Endothelial cell (in vitro differentiated cells): ENCODE data around the gene ZNF664. TPM values are rescaled to one million over a fixed set of nuclear protein-coding genes. Genes with fewer than 3 reads are reported as not detected.

Experiments
- DNase-seq: peaks from one replicate; pipeline ENCODE4 v3.0.0; 2021; ENCODE audit warnings: low spot score
- H3K27ac Mint-ChIP-seq: one replicate; pipeline ENCODE4 v1.8.0; 2021; ENCODE audit warnings: mixed read lengths, inconsistent platforms; ENCODE audit not compliant: unreplicated experiment
- H3K27me3 Mint-ChIP-seq: one replicate; pipeline ENCODE4 v1.8.0; 2021; ENCODE audit warnings: mild to moderate bottlenecking, moderate library complexity, mixed read lengths, inconsistent platforms; ENCODE audit not compliant: unreplicated experiment
- H3K36me3 Mint-ChIP-seq: one replicate; pipeline ENCODE4 v1.8.0; 2021; ENCODE audit warnings: mild to moderate bottlenecking, low read depth, mixed read lengths, inconsistent platforms; ENCODE audit not compliant: unreplicated experiment
- H3K4me1 Mint-ChIP-seq: one replicate; pipeline ENCODE4 v1.8.0; 2021; ENCODE audit warnings: mild to moderate bottlenecking, mixed read lengths, inconsistent platforms; ENCODE audit not compliant: unreplicated experiment
- H3K4me3 Mint-ChIP-seq: one replicate; pipeline ENCODE4 v1.8.0; 2021; ENCODE audit warnings: mild to moderate bottlenecking, mixed read lengths, inconsistent platforms; ENCODE audit not compliant: unreplicated experiment
- H3K9me3 Mint-ChIP-seq: one replicate; pipeline ENCODE4 v1.8.0; 2021; ENCODE audit warnings: mixed read lengths, inconsistent platforms; ENCODE audit not compliant: unreplicated experiment
- total RNA-seq: library from RNA; stranded (reverse); fragmentation: NEBNext Ultra II Directional; extraction: Animal tissue kit (Norgen Biotek cat#: 25700); gene quantifications from one replicate; pipeline ENCODE4 v1.2.1, GENCODE V29; 2021; ENCODE audit not compliant: unreplicated experiment
- TF ChIP-seq, protein P1 (sequence below): fragments of 200-600 bp; sonication (generic); IDR thresholded peaks from one replicate; pipeline ENCODE4 v1.5.0; 2021; ENCODE audit warnings: antibody characterized with exemption; ENCODE audit not compliant: unreplicated experiment

Gene ZNF664
- total RNA-seq, 1 donor from 2014 or later: 119 TPM

GRCh38 chr12:123928897-123929296 lies 44.1 kb upstream of the ZNF664 start:
- Mint-ChIP-seq H3K9me3 (no peaks in the 10 kb centered on the region), H3K36me3 (peaks cover 5% of the 10 kb centered on the region), H3K27ac (no peak overlapping the region), H3K4me1 (no peaks in the 10 kb centered on the region), H3K4me3 (no peak overlapping the region), H3K27me3 (peaks cover 2% of the 10 kb centered on the region)
- TF ChIP-seq, protein P1, sequence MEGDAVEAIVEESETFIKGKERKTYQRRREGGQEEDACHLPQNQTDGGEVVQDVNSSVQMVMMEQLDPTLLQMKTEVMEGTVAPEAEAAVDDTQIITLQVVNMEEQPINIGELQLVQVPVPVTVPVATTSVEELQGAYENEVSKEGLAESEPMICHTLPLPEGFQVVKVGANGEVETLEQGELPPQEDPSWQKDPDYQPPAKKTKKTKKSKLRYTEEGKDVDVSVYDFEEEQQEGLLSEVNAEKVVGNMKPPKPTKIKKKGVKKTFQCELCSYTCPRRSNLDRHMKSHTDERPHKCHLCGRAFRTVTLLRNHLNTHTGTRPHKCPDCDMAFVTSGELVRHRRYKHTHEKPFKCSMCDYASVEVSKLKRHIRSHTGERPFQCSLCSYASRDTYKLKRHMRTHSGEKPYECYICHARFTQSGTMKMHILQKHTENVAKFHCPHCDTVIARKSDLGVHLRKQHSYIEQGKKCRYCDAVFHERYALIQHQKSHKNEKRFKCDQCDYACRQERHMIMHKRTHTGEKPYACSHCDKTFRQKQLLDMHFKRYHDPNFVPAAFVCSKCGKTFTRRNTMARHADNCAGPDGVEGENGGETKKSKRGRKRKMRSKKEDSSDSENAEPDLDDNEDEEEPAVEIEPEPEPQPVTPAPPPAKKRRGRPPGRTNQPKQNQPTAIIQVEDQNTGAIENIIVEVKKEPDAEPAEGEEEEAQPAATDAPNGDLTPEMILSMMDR: no peak
- DNase-seq: no peak

DNA sequence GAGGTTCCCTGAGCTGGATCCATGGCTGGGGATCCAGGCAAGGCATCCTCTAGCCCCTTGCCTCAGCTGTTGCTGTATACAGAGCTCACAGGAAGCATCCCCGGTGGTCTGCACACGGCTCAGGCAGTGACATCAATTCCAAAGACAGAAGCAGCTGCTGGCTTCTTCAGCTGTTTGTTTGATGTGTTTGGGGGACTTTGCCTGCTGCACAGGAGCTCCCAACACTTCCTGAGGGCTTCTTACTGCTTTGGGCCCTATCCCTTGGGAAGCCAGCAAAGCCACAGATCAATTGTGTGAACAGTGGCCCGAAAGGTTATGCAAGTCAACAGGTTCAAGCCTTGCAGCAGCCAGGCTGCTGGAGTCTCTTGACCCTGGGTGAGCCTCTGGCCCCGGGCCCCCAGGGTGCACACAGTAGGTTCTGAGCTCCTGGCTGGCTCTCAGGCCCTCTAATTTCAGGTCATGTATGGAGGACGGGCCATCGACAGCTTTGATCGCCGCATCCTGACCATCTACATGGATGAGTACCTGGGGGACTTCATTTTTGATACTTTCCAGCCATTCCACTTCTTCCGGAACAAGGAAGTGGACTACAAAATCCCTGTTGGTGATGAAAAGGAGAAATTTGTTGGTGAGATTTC lies 43.0 kb upstream of the ZNF664 start:
- H3K9me3 Mint-ChIP-seq: no peaks in the 10 kb centered on the region
- peaks cover 2% of the 10 kb centered on the region for H3K27me3 Mint-ChIP-seq
- H3K36me3 Mint-ChIP-seq: peaks cover 5% of the 10 kb centered on the region
- TF ChIP-seq, protein P1: no peak
- no peaks in the 10 kb centered on the region for H3K4me1 Mint-ChIP-seq
- no peak overlapping the region for H3K27ac Mint-ChIP-seq
- no peak for DNase-seq
- no peak overlapping the region for H3K4me3 Mint-ChIP-seq

GRCh38 chr12:123931686-123932321 lies 41.2 kb upstream of the ZNF664 start:
- Mint-ChIP-seq H3K27ac (no peak overlapping the region), H3K27me3 (peaks cover 4% of the 10 kb centered on the region), H3K4me1 (no peaks in the 10 kb centered on the region), H3K4me3 (no peak overlapping the region), H3K36me3 (peaks cover 11% of the 10 kb centered on the region), H3K9me3 (no peaks in the 10 kb centered on the region)
- TF ChIP-seq, protein P1: no peak
- DNase-seq: no peak

GRCh38 chr12:123933214-123933613 lies 39.8 kb upstream of the ZNF664 start:
- Mint-ChIP-seq H3K36me3 (peaks cover 20% of the 10 kb centered on the region), H3K4me1 (no peaks in the 10 kb centered on the region), H3K27ac (no peak overlapping the region), H3K27me3 (peaks cover 7% of the 10 kb centered on the region), H3K9me3 (no peaks in the 10 kb centered on the region), H3K4me3 (no peak overlapping the region)
- TF ChIP-seq, protein P1: no peak
- DNase-seq: no peak

DNA sequence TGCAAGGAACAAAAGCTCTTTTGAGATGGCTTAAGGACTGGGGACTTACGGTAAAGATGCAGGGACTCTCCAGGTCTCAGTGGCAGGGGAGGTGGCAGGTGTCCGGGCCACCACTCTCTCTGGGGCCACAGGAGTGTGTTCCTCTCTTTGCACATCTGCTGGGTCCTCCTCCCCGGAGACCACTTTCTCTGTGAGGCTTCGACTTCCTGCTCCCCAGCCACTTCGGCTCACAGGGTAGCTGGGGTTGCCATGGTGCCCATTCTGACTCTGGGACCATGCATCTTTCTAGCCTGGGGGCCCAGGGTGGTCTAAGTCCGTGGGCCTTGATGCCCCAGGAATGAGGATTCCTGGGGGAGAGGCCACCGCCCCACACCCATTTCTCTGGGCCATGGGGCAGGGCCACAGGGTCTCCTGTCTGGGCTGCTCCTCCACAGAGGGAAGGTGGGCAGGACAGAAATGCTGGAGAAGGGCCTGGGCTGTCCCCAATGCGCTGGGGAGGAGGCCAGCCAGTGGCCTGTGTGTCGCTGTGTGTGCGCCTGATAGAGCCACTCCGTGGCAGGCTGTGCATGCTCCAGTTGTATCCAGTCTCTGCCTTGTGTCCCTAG lies 38.9 kb upstream of the ZNF664 start:
- Mint-ChIP-seq H3K27ac (no peak overlapping the region), H3K36me3 (peaks cover 20% of the 10 kb centered on the region), H3K4me3 (no peak overlapping the region), H3K27me3 (peaks cover 8% of the 10 kb centered on the region), H3K9me3 (no peaks in the 10 kb centered on the region), H3K4me1 (peaks cover 4% of the 10 kb centered on the region)
- TF ChIP-seq, protein P1: no peak
- DNase-seq: no peak
